GM19463 (cell line): ENCODE measurements around the gene SSC4D.

Experiments used
- ATAC-seq: cut with Tn5 transposase; IDR thresholded peaks from one replicate; pipeline ENCODE4 v1.9.1; 2021; ENCODE audit warnings: mild to moderate bottlenecking, moderate library complexity; ENCODE audit not compliant: unreplicated experiment

Gene SSC4D

GRCh38 chr7:76356823-76357222 lies 52.7 kb downstream of the SSC4D start:
- no peak for ATAC-seq

- ATAC-seq, result no peak
Observed at GRCh38 chr7:76356115-76356514, 53.4 kb downstream of the SSC4D start.

GRCh38 chr7:76354981-76355730 lies 54.3 kb downstream of the SSC4D start:
- no peak for ATAC-seq

- no peak for ATAC-seq
Observed at GRCh38 chr7:76354516-76354915, 55.0 kb downstream of the SSC4D start.

- ATAC-seq, result no peak
Observed at GRCh38 chr7:76353744-76354143, 55.8 kb downstream of the SSC4D start.

- no peak for ATAC-seq
Observed at GRCh38 chr7:76352193-76352592, 57.3 kb downstream of the SSC4D start.

GRCh38 chr7:76351372-76351771 lies 58.1 kb downstream of the SSC4D start:
- no peak for ATAC-seq

GRCh38 chr7:76349313-76349885 lies 60.1 kb downstream of the SSC4D start:
- ATAC-seq, result no peak

GRCh38 chr7:76347710-76348109 lies 61.8 kb downstream of the SSC4D start:
- ATAC-seq, result no peak

GRCh38 chr7:76346778-76347177 lies 62.7 kb downstream of the SSC4D start:
- no peak for ATAC-seq

GRCh38 chr7:76346097-76346496 lies 63.4 kb downstream of the SSC4D start:
- ATAC-seq, result no peak

GRCh38 chr7:76343931-76344321 lies 65.6 kb downstream of the SSC4D start:
- ATAC-seq, result no peak

- ATAC-seq, result no peak
Observed at GRCh38 chr7:76343294-76343930, 66.1 kb downstream of the SSC4D start.

- no peak for ATAC-seq
Observed at GRCh38 chr7:76342222-76342621, 67.3 kb downstream of the SSC4D start.

GRCh38 chr7:76340617-76341131 lies 68.8 kb downstream of the SSC4D start:
- no peak for ATAC-seq
